Breast epithelium (tissue), 4 donors: ENCODE results near the gene ELL. TPM values are rescaled to one million over a fixed set of nuclear protein-coding genes. Genes with fewer than 3 reads are reported as not detected.

Experiments used
- DNase-seq, 2 donors: peaks; one replicate each; pipeline ENCODE4 v3.0.0-alpha.2; 2019; ENCODE audit warnings: low spot score in 2 of 2
- H3K27ac ChIP-seq, 2 donors: fragments of 200-600 bp; sonication (generic) in 1 of 2; one replicate each; pipeline ENCODE4 v1.5.1; 2016 to 2019; ENCODE audit warnings: mild to moderate bottlenecking in 1 of 2
- H3K27me3 ChIP-seq, 2 donors: fragments of 200-600 bp; sonication (generic) in 1 of 2; one replicate each; pipeline versions ENCODE4 v1.5.1 to v1.6.0; 2017 to 2019; ENCODE audit warnings: control low read depth in 1 of 2, mild to moderate bottlenecking in 1 of 2
- H3K36me3 ChIP-seq: fragments of 200-600 bp; one replicate; pipeline ENCODE4 v1.5.1; 2019
- H3K4me1 ChIP-seq, 2 donors: fragments of 200-600 bp; sonication (generic); one replicate each; pipeline ENCODE4 v1.5.1; 2016 to 2019; ENCODE audit warnings: control low read depth in 1 of 2
- H3K4me3 ChIP-seq, 3 donors: fragments of 200-600 bp; sonication (generic); 1 replicate in 2 of 3; 2 replicates in 1 of 3; pipeline ENCODE4 v1.5.1; 2016 to 2019; ENCODE audit warnings: mild to moderate bottlenecking in 3 of 3, moderate library complexity in 2 of 3
- H3K9me3 ChIP-seq, 2 donors: fragments of 200-600 bp; sonication (generic) in 1 of 2; one replicate each; pipeline ENCODE4 v1.5.1; 2016 to 2019; ENCODE audit warnings: control low read depth in 1 of 2
- CTCF ChIP-seq, 3 donors: fragments of 450-650 bp; IDR thresholded peaks; one replicate each; pipeline ENCODE4 v1.5.1; 2016 to 2017; ENCODE audit warnings: antibody characterized with exemption in 3 of 3, mild to moderate bottlenecking in 3 of 3, moderate library complexity in 3 of 3
- POLR2A ChIP-seq: fragments of 450-650 bp; IDR thresholded peaks from one replicate; pipeline ENCODE4 v1.6.1; 2016; ENCODE audit warnings: antibody characterized with exemption, mild to moderate bottlenecking, moderate library complexity
- POLR2AphosphoS5 ChIP-seq, 3 donors: sonication (generic); formaldehyde crosslinking; IDR thresholded peaks; one replicate each; pipeline ENCODE4 v1.6.1; 2017; ENCODE audit warnings: antibody characterized with exemption in 3 of 3
- intact Hi-C: fragments of 100-400 bp; cut with DNase I; formaldehyde crosslinking; loops from one replicate; pipeline ENCODE4 v1.15.1; 2023; ENCODE audit warnings: low total_unique reads
- total RNA-seq, 3 donors: library from RNA; depleted of rRNA; stranded (reverse); fragments of >200 nt; gene quantifications; one replicate each; pipeline ENCODE4 v1.1.0, GENCODE V29; 2016

The ELL gene
- total RNA-seq, 3 donors from 2014 or later, result 13.0 to 22.3 (median 15.7) TPM

- Histone ChIP-seq H3K4me1 (peaks cover 0 to 27% of the 10 kb centered on the region in 2 donors), H3K4me3 (no peak overlapping the region), H3K36me3 (no peaks in the 10 kb centered on the region), H3K27me3 (no peaks in the 10 kb centered on the region), H3K9me3 (no peaks in the 10 kb centered on the region), H3K27ac (peak overlapping the region in 1 of 2 donors; percentile 72)
- intact Hi-C loops, result no loop called here
- no peak for DNase-seq
- TF ChIP-seq POLR2AphosphoS5 (IDR thresholded peaks at IDR 0.05), result no peak
- TF ChIP-seq CTCF (IDR thresholded peaks at IDR 0.05), result no peak
- no peak for TF ChIP-seq POLR2A
Measured at GRCh38 chr19:18435178-18435841, 86.6 kb downstream of the ELL start.

GRCh38 chr19:18434411-18435175 is 87.3 kb downstream of the ELL start:
- TF ChIP-seq CTCF (IDR thresholded peaks at IDR 0.05) (no peak), POLR2AphosphoS5 (IDR thresholded peaks at IDR 0.05) (no peak), POLR2A (no peak)
- Histone ChIP-seq H3K9me3 (no peaks in the 10 kb centered on the region), H3K36me3 (no peaks in the 10 kb centered on the region), H3K4me1 (peaks cover 0 to 30% of the 10 kb centered on the region in 2 donors), H3K27ac (peak overlapping the region; percentile 72 to 86), H3K4me3 (peak overlapping the region in 2 of 3 donors; percentile 58 to 72), H3K27me3 (no peaks in the 10 kb centered on the region)
- intact Hi-C loops, result no loop called here
- DNase-seq, result no peak

GRCh38 chr19:18433735-18434398 is 88.0 kb downstream of the ELL start:
- Histone ChIP-seq H3K4me1 (peaks cover 0 to 31% of the 10 kb centered on the region in 2 donors), H3K27me3 (no peaks in the 10 kb centered on the region), H3K9me3 (no peaks in the 10 kb centered on the region), H3K4me3 (peak overlapping the region; percentile 30 to 72 (median 58)), H3K36me3 (no peaks in the 10 kb centered on the region), H3K27ac (peak overlapping the region; percentile 72 to 86)
- DNase-seq, result no peak
- intact Hi-C loops, result no loop called here
- no peak for TF ChIP-seq CTCF (IDR thresholded peaks at IDR 0.05)
- TF ChIP-seq POLR2A, result no peak
- no peak for TF ChIP-seq POLR2AphosphoS5 (IDR thresholded peaks at IDR 0.05)

GRCh38 chr19:18433015-18433691 is 88.7 kb downstream of the ELL start:
- Histone ChIP-seq H3K27me3 (no peaks in the 10 kb centered on the region), H3K36me3 (no peaks in the 10 kb centered on the region), H3K9me3 (no peaks in the 10 kb centered on the region), H3K4me1 (peaks cover 0 to 24% of the 10 kb centered on the region in 2 donors), H3K27ac (peak overlapping the region; percentile 72 to 86), H3K4me3 (peak overlapping the region; percentile 30 to 72 (median 58))
- TF ChIP-seq POLR2AphosphoS5 (IDR thresholded peaks at IDR 0.05) (no peak), CTCF (IDR thresholded peaks at IDR 0.05) (no peak), POLR2A (no peak)
- no peak for DNase-seq
- intact Hi-C loops, result no loop called here
